Large intestine (tissue), 3 donors: ENCODE measurements around the gene CREB3L4. TPM values are rescaled to one million over a fixed set of nuclear protein-coding genes. Genes with fewer than 3 reads are reported as not detected.

ENCODE experiments used
- DNase-seq, 2 donors: peaks; one replicate each; pipeline versions ENCODE4 v3.0.0 to v3.0.0-alpha.2; 2013
- H3K27ac ChIP-seq: one replicate; pipeline ENCODE4 v1.5.1; 2013; ENCODE audit warnings: low read length
- H3K27me3 ChIP-seq: 2 replicates; pipeline ENCODE4 v1.6.1; 2013; ENCODE audit warnings: low read length; ENCODE audit not compliant: control insufficient read depth, insufficient read depth
- H3K36me3 ChIP-seq: 2 replicates; pipeline ENCODE4 v1.6.1; 2013; ENCODE audit warnings: low read length; ENCODE audit not compliant: control insufficient read depth, insufficient read depth
- H3K4me1 ChIP-seq: one replicate; pipeline ENCODE4 v1.6.1; 2013; ENCODE audit warnings: low read length; ENCODE audit not compliant: control insufficient read depth, insufficient read depth
- H3K4me3 ChIP-seq: one replicate; pipeline ENCODE4 v1.5.1; 2013; ENCODE audit warnings: low read length
- H3K9me3 ChIP-seq: one replicate; pipeline ENCODE4 v1.6.1; 2013; ENCODE audit warnings: mild to moderate bottlenecking, low read depth, low read length, moderate library complexity; ENCODE audit not compliant: control insufficient read depth
- WGBS: methylation state at CpG from one replicate; pipeline ENCODE4 v1.1.5; 2013; ENCODE audit warnings: low lambda C conversion rate; ENCODE audit not compliant: insufficient coverage; 5-methylcytosine and 5-hydroxymethylcytosine counted together
- polyA plus RNA-seq: library from polyadenylated mRNA; unstranded; fragments of 120-200 nt; gene quantifications from one replicate; pipeline ENCODE4 v1.2.1, GENCODE V29; 2013

The CREB3L4 gene
- polyA plus RNA-seq, 1 donor: 17.9 TPM

DNA sequence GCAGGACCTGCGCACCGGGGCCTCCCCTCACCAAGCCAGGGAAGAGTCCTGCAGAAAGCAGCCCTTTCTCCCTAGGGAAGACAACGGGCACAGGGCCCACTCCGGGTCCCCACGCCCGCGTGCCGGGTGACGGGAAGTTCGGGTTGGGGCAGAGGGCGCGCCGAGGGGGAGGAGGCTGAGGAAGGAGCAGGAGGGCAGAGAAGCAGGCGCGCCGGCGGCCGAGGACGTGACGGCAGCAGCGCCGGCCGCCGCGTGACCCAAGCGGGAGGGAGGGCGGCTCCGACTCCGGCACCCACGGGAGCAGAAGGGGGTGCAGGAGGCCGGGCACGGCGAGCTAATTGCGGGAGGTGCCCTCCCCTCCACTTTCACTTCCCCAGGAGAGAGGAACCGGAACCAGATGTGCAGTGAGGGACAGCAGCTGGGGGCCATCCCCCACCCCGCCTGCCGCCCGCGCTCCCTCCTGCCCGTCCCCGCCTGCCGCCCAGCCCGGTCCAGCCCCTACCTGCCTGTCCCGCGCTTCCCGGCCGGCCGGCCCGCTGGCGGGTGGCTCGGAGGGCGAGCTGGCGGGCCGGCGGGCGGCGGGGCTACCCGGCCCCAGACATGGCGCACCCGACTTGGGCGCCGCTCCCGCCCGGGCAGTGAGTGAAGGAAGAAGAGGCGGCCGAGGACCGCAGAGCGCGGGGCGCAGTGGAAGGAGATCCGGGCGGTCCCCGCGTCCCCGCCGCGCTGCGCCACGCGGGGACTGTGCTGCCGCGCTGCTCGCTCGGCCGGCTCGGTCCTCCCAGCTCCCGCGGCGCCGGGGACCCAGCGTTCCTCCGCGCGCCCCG is 21.7 kb upstream of the CREB3L4 start:
- no peaks in the 10 kb centered on the region for H3K27me3 ChIP-seq
- peak overlapping the region; percentile 83 for H3K27ac ChIP-seq
- peaks cover 14% of the 10 kb centered on the region for H3K4me1 ChIP-seq
- no peaks in the 10 kb centered on the region for H3K9me3 ChIP-seq
- peak overlapping the region; percentile 94 for H3K4me3 ChIP-seq
- no CpG with 5 or more reads among the region's 95 CpGs for WGBS
- H3K36me3 ChIP-seq: peaks cover 53% of the 10 kb centered on the region
- peak; percentile 74 to 91 for DNase-seq

DNA sequence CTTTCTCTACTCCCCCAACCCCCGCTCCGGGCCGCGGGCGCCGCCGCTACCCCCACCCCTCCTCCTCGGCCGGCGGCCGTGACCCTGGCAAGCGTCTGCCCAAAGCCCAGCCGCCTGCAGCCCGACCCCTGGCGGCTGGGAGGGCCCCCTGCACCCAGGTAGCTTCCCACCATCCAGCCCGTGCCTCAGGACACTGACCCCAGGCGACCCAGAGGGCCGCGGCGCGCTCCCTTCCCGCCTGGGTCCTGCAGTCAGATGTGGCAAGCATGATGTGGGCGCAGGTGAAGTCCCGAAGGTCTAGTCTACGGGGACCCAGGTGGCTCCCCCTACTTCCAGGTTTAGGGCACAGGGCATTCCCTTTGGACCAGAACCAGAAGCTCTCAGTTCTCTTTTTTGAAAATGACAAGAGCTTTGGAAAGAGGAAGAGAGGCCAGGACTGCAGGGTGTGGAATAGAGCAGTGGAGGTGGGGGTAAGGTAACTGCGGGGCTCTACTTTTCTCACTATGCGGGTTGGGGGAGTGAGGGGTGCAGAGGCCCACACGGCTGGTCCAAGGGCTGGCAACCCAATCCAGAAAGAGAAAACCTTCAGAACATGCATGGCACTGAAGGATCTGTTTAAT is 21.0 kb upstream of the CREB3L4 start, which contains the start of gene DENND4B:
DENND4B (minus strand) TSS at position 97 of the 620 bp plus-strand sequence. CDS start 2,344 bp downstream, outside the sequence.
- DNase-seq: peak; percentile 79 to 81
- Histone ChIP-seq H3K27me3 (no peaks in the 10 kb centered on the region), H3K4me3 (peak within 1 kb of the TSS; percentile 94), H3K4me1 (peaks cover 14% of the 10 kb centered on the region), H3K36me3 (peaks cover 58% of the 10 kb centered on the region), H3K9me3 (no peaks in the 10 kb centered on the region), H3K27ac (peak within 1 kb of the TSS; percentile 83)
- no CpG with 5 or more reads among the region's 28 CpGs for WGBS

DNA sequence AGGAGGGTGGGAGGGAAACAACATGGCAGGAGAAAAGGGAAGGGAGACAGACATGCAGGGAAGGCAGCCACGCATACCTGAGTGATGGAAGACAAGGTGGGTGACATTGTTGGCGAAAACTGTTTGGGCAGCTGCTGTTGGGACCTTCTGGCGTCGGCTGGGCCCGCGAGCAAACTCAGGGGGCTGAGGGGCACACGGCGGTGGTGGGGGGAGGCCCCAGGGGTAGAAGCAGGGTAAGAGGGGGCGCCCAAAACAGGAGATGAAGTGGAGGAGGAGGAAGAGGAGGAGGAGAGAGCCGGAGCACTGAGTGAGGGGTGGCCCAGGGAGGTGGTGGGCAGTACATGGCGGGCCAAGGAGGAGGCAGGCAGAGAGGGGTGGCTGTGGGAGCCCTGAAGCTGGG is 16.5 kb upstream of the CREB3L4 start:
- no peaks in the 10 kb centered on the region for H3K27me3 ChIP-seq
- WGBS: 100% methylated on average over 4 of the region's 11 CpGs
- H3K4me3 ChIP-seq: no peak overlapping the region
- DNase-seq: no peak
- no peak overlapping the region for H3K27ac ChIP-seq
- H3K4me1 ChIP-seq: peaks cover 12% of the 10 kb centered on the region
- no peaks in the 10 kb centered on the region for H3K9me3 ChIP-seq
- H3K36me3 ChIP-seq: peaks cover 64% of the 10 kb centered on the region

DNA sequence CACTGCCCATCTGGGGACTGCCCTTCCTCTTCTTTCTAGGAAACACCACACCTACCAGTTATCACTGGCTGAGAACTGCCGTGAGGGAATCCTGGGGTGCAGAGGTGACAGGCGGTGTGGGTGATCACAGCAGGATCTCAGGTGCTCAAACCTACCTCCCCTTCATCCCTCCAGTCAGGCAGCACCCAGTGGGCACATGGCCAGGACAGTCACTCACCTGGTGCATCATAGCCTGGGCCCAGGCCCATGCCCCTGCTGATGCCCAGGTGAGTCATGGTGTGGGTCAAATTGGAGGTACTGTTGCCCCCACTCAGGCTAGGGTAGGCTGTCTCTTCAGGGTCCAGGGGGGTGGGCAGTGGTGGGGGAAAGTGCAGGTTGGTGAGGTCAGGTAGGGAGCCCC is 15.9 kb upstream of the CREB3L4 start:
- Histone ChIP-seq H3K27ac (no peak overlapping the region), H3K36me3 (peaks cover 64% of the 10 kb centered on the region), H3K4me1 (peaks cover 16% of the 10 kb centered on the region), H3K9me3 (no peaks in the 10 kb centered on the region), H3K4me3 (no peak overlapping the region), H3K27me3 (no peaks in the 10 kb centered on the region)
- WGBS: no CpG with 5 or more reads among the region's 2 CpGs
- DNase-seq: no peak

DNA sequence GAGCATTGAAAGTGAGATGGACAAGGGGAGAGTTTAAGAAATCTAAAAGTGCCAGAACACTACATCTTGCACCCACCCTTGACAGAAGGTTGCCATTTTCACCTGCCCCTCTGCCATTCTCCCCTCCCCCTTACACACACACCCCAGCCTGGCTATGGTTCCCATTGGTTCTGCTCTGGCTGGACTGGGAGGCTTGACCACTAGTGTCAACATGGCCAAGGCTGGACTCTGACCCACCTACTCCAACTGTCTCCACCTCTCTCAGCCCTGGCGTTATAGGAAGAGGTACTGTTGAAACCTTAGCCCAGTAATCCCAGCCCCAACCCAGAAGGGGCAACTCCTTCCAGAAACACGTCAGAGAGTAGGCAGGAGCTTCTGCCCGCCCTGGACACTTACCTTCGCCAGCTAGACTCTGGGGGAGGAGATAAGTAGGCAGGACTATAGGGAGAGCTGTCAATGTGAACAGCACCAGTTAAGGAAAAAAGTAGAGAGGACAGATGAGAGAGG is 13.8 kb upstream of the CREB3L4 start:
- no peaks in the 10 kb centered on the region for H3K27me3 ChIP-seq
- no peak for DNase-seq
- no peaks in the 10 kb centered on the region for H3K9me3 ChIP-seq
- H3K4me1 ChIP-seq: peaks cover 23% of the 10 kb centered on the region
- no peak overlapping the region for H3K4me3 ChIP-seq
- WGBS: no CpG with 5 or more reads among the region's 4 CpGs
- peaks cover 51% of the 10 kb centered on the region for H3K36me3 ChIP-seq
- H3K27ac ChIP-seq: no peak overlapping the region

DNA sequence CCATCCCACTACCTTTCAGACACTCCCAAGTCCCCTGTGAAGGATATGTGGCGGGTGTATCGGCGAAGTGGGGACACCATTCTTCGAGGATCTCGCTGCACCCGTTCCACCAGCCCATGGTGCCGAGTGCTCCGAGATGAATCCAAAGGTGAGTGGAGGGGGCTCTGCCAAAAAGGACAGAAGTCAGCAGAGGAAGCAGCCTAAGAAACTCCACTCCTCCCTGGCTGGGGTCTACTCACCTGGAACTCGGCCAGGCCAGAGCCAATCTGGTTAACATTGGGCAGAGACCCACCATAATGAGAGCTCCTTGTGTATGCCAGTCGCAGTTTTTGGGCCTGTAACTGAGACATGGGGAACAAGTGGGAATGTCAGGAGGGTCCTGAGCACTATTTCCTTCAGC is 12.9 kb upstream of the CREB3L4 start:
- no CpG with 5 or more reads among the region's 10 CpGs for WGBS
- DNase-seq: no peak

DNA sequence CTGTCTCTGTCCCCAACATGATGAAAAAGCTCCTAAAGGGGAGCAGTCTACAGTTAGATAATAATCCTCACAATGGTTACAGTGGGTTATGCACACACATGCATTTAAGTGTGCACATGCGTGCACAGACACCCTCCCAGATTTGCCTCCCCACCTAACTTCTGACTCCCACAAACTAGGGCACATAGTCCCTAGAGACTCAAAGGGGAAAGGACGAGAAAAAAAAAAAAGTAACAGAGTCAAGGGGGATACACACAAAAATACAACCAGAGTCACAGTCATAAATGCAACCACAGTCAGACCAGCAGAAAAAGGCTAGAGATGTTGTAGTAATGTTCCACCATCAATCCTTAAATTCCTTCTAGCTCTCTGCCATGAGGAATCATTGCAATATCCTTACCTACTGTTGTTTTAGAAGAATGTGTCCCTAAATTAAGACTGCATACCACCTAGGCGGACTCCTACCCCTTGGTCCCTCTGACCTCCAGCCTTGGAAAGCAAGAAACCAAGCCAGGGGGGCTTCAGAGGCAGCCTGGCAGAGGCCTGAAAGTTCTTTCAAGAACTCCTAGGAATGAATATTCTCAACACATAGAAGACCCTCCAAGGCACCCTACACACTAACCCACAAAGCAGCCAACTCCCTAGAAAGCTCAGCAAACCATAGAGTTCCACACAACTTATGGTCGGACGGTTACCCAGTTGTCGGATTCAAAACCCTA is 10.5 kb upstream of the CREB3L4 start:
- Histone ChIP-seq H3K9me3 (no peaks in the 10 kb centered on the region), H3K27ac (peak overlapping the region; percentile 77), H3K4me1 (peaks cover 32% of the 10 kb centered on the region), H3K27me3 (no peaks in the 10 kb centered on the region), H3K4me3 (peak overlapping the region; percentile 80), H3K36me3 (peaks cover 42% of the 10 kb centered on the region)
- WGBS: no CpG with 5 or more reads among the region's 6 CpGs
- DNase-seq: no peak

More for the DNA sequence above, 12.9 kb upstream of the CREB3L4 start:
- peaks cover 23% of the 10 kb centered on the region for H3K4me1 ChIP-seq
- H3K9me3 ChIP-seq: no peaks in the 10 kb centered on the region
- H3K4me3 ChIP-seq: no peak overlapping the region
- peaks cover 50% of the 10 kb centered on the region for H3K36me3 ChIP-seq
- no peaks in the 10 kb centered on the region for H3K27me3 ChIP-seq
- no peak overlapping the region for H3K27ac ChIP-seq

DNA sequence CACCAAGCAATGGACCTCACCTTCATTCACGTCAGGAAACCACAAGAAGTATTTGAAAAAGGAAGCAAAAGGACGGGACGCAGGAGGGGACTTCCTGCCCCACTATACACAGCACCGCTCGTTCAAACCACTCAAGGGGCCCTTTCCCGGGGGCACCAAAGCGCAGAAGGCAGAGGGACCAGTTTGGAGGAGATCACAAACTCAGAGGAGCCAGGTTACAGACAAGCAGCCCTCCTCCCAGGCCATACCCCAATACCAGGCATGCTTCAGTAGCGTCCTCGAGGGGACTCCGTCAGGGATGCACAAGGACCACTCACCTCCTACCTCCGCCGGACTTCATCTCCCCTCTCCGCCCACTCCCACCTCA is 10.0 kb upstream of the CREB3L4 start:
- peak overlapping the region; percentile 77 for H3K27ac ChIP-seq
- no peak for DNase-seq
- no peaks in the 10 kb centered on the region for H3K27me3 ChIP-seq
- H3K4me1 ChIP-seq: peaks cover 37% of the 10 kb centered on the region
- WGBS: no CpG with 5 or more reads among the region's 13 CpGs
- peaks cover 36% of the 10 kb centered on the region for H3K36me3 ChIP-seq
- peak overlapping the region; percentile 80 for H3K4me3 ChIP-seq
- H3K9me3 ChIP-seq: no peaks in the 10 kb centered on the region

DNA sequence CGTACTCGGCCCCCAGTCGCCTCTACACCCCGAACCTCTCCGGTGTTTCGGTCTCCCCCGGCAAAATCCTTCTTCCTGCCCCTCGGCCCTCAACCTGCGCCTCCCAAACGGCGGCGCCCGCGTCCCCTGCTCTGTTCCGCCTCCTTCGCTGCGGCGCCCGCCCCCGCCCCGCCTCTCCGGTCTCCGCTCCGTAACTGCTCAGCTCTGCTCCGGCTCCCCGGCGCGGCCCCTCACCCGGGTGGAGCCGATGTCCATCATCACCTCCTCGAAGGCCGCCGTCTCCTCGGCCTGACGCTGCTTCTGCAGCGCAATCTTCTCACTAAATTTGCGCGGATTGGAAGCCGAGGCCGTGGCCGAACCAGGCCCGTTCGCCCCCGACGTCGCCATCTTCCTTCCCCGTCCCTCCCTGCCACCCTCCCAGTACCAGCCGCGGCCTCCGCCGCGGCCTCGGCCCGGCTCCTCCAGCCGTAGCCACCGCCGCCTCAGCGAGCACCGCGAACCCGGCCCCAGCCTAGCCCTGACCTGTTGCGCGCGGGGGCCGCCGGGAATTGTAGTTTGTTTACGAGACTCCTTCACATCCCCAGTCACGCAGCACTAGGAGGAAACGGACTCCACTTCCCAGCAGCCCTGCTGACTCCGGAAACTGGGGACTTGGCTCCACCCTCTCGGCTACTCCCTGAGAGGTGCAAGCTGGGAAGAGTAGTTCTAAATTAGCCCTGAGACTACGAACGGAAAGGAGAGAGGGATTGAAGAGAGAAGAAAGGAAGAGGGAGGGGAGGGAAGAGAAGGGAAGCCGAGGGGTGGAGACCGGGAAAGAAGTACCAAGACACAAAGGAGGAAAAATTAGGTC is 9.4 kb upstream of the CREB3L4 start, which contains the start of gene CRTC2:
CRTC2 (minus strand) TSS at position 502 of the 850 bp plus-strand sequence; CDS start at position 387, 115 bp downstream.
- Histone ChIP-seq H3K27me3 (no peaks in the 10 kb centered on the region), H3K27ac (peak within 1 kb of the TSS; percentile 77), H3K9me3 (no peaks in the 10 kb centered on the region), H3K4me1 (peaks cover 37% of the 10 kb centered on the region), H3K36me3 (peaks cover 34% of the 10 kb centered on the region), H3K4me3 (peak within 1 kb of the TSS; percentile 80)
- 5% methylated on average over 4 of the region's 75 CpGs for WGBS
- peak; percentile 98 to 99 for DNase-seq
